ENCODE measurements around the gene PLEKHH2. TPM values are rescaled to one million over a fixed set of nuclear protein-coding genes. Genes with fewer than 3 reads are reported as not detected.
"Not testable (repeated sequence)": the region's sequence is repeated elsewhere in the genome, so short reads cannot be mapped to it uniquely, and the experiment has no call there.

PLEKHH2 gene
- total and polyA plus RNA-seq, 2 of the 13 experiments (the other 11 are each of a cell fraction or from before 2014, with no cell fraction given), result 1.1 to 3.0 TPM

DNA sequence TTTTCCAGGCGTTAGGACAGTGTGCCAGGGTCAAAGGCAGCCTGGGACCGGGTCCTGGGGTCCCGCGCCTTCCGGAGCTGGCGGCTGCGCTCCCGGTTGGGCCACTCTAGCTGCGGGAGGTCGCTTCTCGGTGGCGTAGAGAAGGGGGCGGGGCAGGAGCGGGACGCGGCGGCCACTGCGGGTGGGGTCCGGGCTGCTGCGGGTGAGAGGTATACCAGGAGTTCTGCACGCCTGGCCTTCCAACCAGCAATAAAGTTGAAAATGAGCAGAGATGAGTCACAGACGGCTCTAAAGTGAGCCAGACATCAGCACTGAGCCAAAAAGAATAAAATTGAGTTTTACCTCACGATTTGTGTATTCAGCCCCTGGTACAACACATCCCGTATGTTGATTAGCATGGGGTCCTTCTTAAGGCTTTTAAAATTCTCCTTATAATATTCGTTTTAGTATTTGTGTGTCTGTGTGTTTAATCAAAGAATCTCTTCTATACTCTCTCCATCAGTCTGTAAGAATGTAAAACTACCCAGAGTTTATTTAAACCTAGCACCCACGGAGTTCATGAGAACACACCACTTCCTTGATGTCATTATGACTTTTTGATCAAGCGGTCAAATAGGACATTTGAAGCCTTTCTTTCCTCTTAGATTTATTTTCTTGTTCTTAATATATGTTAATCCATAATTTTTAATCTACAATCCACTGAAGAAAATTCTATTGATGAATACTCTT is 39.4 kb downstream of the PLEKHH2 start, which contains the start of gene C1GALT1C1L (continued):
- TF ChIP-seq, protein P1, sequence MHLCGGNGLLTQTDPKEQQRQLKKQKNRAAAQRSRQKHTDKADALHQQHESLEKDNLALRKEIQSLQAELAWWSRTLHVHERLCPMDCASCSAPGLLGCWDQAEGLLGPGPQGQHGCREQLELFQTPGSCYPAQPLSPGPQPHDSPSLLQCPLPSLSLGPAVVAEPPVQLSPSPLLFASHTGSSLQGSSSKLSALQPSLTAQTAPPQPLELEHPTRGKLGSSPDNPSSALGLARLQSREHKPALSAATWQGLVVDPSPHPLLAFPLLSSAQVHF (CRISPR knock-in tag; IDR thresholded peaks at IDR 0.05), result no peak
- TF ChIP-seq GPN1 (CRISPR knock-in tag; IDR thresholded peaks at IDR 0.05; ENCODE audit: borderline replicate concordance), result no peak
- TF ChIP-seq, protein P2, sequence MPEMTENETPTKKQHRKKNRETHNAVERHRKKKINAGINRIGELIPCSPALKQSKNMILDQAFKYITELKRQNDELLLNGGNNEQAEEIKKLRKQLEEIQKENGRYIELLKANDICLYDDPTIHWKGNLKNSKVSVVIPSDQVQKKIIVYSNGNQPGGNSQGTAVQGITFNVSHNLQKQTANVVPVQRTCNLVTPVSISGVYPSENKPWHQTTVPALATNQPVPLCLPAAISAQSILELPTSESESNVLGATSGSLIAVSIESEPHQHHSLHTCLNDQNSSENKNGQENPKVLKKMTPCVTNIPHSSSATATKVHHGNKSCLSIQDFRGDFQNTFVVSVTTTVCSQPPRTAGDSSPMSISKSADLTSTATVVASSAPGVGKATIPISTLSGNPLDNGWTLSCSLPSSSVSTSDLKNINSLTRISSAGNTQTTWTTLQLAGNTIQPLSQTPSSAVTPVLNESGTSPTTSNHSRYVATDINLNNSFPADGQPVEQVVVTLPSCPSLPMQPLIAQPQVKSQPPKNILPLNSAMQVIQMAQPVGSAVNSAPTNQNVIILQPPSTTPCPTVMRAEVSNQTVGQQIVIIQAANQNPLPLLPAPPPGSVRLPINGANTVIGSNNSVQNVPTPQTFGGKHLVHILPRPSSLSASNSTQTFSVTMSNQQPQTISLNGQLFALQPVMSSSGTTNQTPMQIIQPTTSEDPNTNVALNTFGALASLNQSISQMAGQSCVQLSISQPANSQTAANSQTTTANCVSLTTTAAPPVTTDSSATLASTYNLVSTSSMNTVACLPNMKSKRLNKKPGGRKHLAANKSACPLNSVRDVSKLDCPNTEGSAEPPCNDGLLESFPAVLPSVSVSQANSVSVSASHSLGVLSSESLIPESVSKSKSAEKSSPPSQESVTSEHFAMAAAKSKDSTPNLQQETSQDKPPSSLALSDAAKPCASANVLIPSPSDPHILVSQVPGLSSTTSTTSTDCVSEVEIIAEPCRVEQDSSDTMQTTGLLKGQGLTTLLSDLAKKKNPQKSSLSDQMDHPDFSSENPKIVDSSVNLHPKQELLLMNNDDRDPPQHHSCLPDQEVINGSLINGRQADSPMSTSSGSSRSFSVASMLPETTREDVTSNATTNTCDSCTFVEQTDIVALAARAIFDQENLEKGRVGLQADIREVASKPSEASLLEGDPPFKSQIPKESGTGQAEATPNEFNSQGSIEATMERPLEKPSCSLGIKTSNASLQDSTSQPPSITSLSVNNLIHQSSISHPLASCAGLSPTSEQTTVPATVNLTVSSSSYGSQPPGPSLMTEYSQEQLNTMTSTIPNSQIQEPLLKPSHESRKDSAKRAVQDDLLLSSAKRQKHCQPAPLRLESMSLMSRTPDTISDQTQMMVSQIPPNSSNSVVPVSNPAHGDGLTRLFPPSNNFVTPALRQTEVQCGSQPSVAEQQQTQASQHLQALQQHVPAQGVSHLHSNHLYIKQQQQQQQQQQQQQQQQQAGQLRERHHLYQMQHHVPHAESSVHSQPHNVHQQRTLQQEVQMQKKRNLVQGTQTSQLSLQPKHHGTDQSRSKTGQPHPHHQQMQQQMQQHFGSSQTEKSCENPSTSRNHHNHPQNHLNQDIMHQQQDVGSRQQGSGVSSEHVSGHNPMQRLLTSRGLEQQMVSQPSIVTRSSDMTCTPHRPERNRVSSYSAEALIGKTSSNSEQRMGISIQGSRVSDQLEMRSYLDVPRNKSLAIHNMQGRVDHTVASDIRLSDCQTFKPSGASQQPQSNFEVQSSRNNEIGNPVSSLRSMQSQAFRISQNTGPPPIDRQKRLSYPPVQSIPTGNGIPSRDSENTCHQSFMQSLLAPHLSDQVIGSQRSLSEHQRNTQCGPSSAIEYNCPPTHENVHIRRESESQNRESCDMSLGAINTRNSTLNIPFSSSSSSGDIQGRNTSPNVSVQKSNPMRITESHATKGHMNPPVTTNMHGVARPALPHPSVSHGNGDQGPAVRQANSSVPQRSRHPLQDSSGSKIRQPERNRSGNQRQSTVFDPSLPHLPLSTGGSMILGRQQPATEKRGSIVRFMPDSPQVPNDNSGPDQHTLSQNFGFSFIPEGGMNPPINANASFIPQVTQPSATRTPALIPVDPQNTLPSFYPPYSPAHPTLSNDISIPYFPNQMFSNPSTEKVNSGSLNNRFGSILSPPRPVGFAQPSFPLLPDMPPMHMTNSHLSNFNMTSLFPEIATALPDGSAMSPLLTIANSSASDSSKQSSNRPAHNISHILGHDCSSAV (CRISPR knock-in tag; IDR thresholded peaks at IDR 0.05; ENCODE audit: borderline replicate concordance), result peak; percentile 82; the same call in 1 of the 2 replicates
- 0 out of 2 replicates have a peak, but pooled peaks have one; percentile 16 for TF ChIP-seq ZNF205 (CRISPR knock-in tag; IDR thresholded peaks at IDR 0.05)
- TF ChIP-seq ZNF350 (CRISPR knock-in tag; IDR thresholded peaks at IDR 0.05; ENCODE audit: borderline replicate concordance, low read depth), result peak; percentile 83; the same call in 1 of the 2 replicates
- peak; percentile 66 for TF ChIP-seq RBFOX2 (IDR thresholded peaks at IDR 0.05; ENCODE audit: low read depth, low read length)
- TF ChIP-seq, protein P3, sequence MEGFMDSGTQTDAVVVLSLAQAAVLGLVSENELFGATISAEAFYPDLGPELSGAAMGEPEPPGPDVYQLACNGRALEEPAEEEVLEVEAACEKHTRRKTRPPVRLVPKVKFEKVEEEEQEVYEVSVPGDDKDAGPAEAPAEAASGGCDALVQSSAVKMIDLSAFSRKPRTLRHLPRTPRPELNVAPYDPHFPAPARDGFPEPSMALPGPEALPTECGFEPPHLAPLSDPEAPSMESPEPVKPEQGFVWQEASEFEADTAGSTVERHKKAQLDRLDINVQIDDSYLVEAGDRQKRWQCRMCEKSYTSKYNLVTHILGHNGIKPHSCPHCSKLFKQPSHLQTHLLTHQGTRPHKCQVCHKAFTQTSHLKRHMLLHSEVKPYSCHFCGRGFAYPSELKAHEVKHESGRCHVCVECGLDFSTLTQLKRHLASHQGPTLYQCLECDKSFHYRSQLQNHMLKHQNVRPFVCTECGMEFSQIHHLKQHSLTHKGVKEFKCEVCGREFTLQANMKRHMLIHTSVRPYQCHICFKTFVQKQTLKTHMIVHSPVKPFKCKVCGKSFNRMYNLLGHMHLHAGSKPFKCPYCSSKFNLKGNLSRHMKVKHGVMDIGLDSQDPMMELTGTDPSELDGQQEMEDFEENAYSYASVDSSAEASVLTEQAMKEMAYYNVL (CRISPR knock-in tag; IDR thresholded peaks at IDR 0.05; ENCODE audit: borderline replicate concordance), result peak; percentile 57; the same call in 1 of the 2 replicates
- 0 out of 2 replicates have a peak, but pooled peaks have one; percentile 26 for TF ChIP-seq ZNF564 (CRISPR knock-in tag; IDR thresholded peaks at IDR 0.05)
- no peak for TF ChIP-seq SP4 (CRISPR knock-in tag; IDR thresholded peaks at IDR 0.05)

DNA sequence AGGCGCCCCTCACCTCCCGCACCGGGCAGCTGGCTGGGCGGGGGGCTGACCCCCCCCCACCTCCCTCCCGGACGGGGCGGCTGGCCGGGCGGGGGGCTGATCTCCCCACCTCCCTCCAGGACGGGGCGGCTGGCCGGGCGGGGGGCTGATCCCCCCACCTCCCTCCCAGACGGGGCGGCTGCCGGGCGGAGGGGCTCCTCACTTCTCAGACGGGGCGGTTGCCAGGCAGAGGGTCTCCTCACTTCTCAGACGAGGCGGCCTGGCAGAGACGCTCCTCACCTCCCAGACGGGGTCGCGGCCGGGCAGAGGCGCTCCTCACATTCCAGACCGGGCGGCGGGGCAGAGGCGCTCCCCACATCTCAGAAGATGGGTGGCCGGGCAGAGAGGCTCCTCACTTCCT is 40.7 kb downstream of the PLEKHH2 start:
- in situ Hi-C loops (cut with HindIII; ENCODE audit: extremely low pct_ligation_motif_present, low pct_unique_long_range_greater_than_20kb); H4K20me1 ChIP-seq (ENCODE audit: insufficient read depth, low read length); BruUV-seq (replicated peaks); DNase-seq (ENCODE audit: low spot score); H3K4me2 ChIP-seq (ENCODE audit: low read depth, low read length); H3K79me2 ChIP-seq (ENCODE audit: insufficient read depth, low read length); CTCF ChIA-PET (ENCODE audit: low intra/inter-chr PET ratio, low total read pairs); H3K36me3 ChIP-seq (replicated peaks in 1 of 2; ENCODE audit: control insufficient read depth in 1 of 2, insufficient read depth in 2 of 2, low read length in 2 of 2); ATAC-seq; FAIRE-seq; H2AFZ ChIP-seq (ENCODE audit: low read length); POLR2A ChIA-PET; H3K4me3 ChIP-seq (replicated peaks in 1 of 3; ENCODE audit: insufficient read depth in 1 of 3, low read depth in 2 of 3, low read length in 3 of 3); H3K9me3 ChIP-seq (ENCODE audit: low read length); H3K9ac ChIP-seq (ENCODE audit: insufficient read depth, low read depth, low read length); H3K27me3 ChIP-seq (ENCODE audit: control insufficient read depth in 1 of 2, insufficient read depth in 2 of 2, low read length in 2 of 2); H3K27ac ChIP-seq (ENCODE audit: extremely low read length, insufficient read depth, low read length): not testable (repeated sequence)
- H3K4me1 ChIP-seq (ENCODE audit: insufficient read depth, low read length), result peaks cover 17% of the 10 kb centered on the region
- WGBS (ENCODE audit: low lambda C conversion rate), result 95% methylated on average over 19 of the region's 32 CpGs
- intact Hi-C loops (cut with micrococcal nuclease; ENCODE audit: unreplicated experiment), result loop anchor here (2.0 kb wide), 1 partner anchor 43 kb away; no protein-coding TSS in a partner anchor
